ENCODE data around the gene NECAP2.
"Not testable (repeated sequence)": the region's sequence is repeated elsewhere in the genome, so short reads cannot be mapped to it uniquely, and the experiment has no call there.

Gene NECAP2

GRCh38 chr1:16446116-16446515, 5.6 kb downstream of the NECAP2 start:
- H3K9me3 ChIP-seq (ENCODE audit: low read depth, low read length), result no peaks in the 10 kb centered on the region
- no peak overlapping the region for H3K27ac ChIP-seq
- no peak overlapping the region for H3K9ac ChIP-seq (ENCODE audit: insufficient read length)
- no peak for DNase-seq (ENCODE audit: low read depth, low spot score)
- no peak for TF ChIP-seq FOXP2 (optimal IDR thresholded peaks at IDR 0.05; ENCODE audit: control extremely low read depth, extremely low read length, insufficient read depth)
- TF ChIP-seq POLR2AphosphoS5 (IDR thresholded peaks at IDR 0.05; ENCODE audit: borderline replicate concordance, low read depth, low read length), result no peak
- TF ChIP-seq EZH2 (IDR thresholded peaks at IDR 0.05), result no peak
- H3K4me3 ChIP-seq, result no peak overlapping the region
- H3K36me3 ChIP-seq (ENCODE audit: insufficient read depth, low read length), result peaks cover 56% of the 10 kb centered on the region; the same call in 1 of the 2 replicates

DNA sequence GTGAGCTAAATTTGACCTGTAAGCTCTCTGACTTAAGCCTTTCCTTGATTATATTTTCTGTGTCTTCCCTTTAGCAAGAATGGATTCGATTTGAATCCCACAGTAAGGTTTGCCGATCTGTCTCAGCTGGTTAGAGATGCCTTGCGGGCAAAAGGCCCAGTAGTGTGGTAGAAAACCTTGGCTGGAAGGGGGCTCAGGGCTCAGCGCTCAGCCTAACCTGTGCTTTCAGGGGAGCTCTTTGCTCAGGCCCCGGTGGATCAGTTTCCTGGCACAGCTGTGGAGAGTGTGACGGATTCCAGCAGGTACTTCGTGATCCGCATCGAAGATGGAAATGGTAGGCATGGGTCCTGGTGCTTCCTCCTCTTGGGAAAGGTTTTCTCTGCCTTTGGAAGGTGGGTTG, 7.1 kb downstream of the NECAP2 start:
- Histone ChIP-seq H3K4me3 (no peak overlapping the region), H3K9me3 (ENCODE audit: low read depth, low read length) (no peaks in the 10 kb centered on the region), H3K9ac (ENCODE audit: insufficient read length) (no peak overlapping the region), H3K27ac (no peak overlapping the region), H3K36me3 (ENCODE audit: insufficient read depth, low read length) (peaks cover 69% of the 10 kb centered on the region; the same call in 1 of the 2 replicates)
- no peak for DNase-seq (ENCODE audit: low read depth, low spot score)
- TF ChIP-seq EZH2 (IDR thresholded peaks at IDR 0.05) (no peak), POLR2AphosphoS5 (IDR thresholded peaks at IDR 0.05; ENCODE audit: borderline replicate concordance, low read depth, low read length) (no peak), FOXP2 (optimal IDR thresholded peaks at IDR 0.05; ENCODE audit: control extremely low read depth, extremely low read length, insufficient read depth) (no peak)

GRCh38 chr1:16449065-16449464, 8.5 kb downstream of the NECAP2 start:
- TF ChIP-seq FOXP2 (optimal IDR thresholded peaks at IDR 0.05; ENCODE audit: control extremely low read depth, extremely low read length, insufficient read depth) (no peak), POLR2AphosphoS5 (IDR thresholded peaks at IDR 0.05; ENCODE audit: borderline replicate concordance, low read depth, low read length) (no peak), EZH2 (IDR thresholded peaks at IDR 0.05) (no peak)
- Histone ChIP-seq H3K27ac (no peak overlapping the region), H3K9ac (ENCODE audit: insufficient read length) (no peak overlapping the region), H3K4me3 (no peak overlapping the region), H3K9me3 (ENCODE audit: low read depth, low read length) (no peaks in the 10 kb centered on the region), H3K36me3 (ENCODE audit: insufficient read depth, low read length) (peaks cover 62% of the 10 kb centered on the region; the same call in 1 of the 2 replicates)
- DNase-seq (ENCODE audit: low read depth, low spot score), result no peak

- TF ChIP-seq EZH2 (IDR thresholded peaks at IDR 0.05) (no peak), POLR2AphosphoS5 (IDR thresholded peaks at IDR 0.05; ENCODE audit: borderline replicate concordance, low read depth, low read length) (no peak), FOXP2 (optimal IDR thresholded peaks at IDR 0.05; ENCODE audit: control extremely low read depth, extremely low read length, insufficient read depth) (no peak)
- Histone ChIP-seq H3K27ac (no peak overlapping the region), H3K9ac (ENCODE audit: insufficient read length) (no peak overlapping the region), H3K36me3 (ENCODE audit: insufficient read depth, low read length) (peaks cover 60% of the 10 kb centered on the region), H3K9me3 (ENCODE audit: low read depth, low read length) (no peaks in the 10 kb centered on the region), H3K4me3 (no peak overlapping the region)
- DNase-seq (ENCODE audit: low read depth, low spot score), result no peak
Measured at GRCh38 chr1:16449666-16450065, 9.1 kb downstream of the NECAP2 start.

DNA sequence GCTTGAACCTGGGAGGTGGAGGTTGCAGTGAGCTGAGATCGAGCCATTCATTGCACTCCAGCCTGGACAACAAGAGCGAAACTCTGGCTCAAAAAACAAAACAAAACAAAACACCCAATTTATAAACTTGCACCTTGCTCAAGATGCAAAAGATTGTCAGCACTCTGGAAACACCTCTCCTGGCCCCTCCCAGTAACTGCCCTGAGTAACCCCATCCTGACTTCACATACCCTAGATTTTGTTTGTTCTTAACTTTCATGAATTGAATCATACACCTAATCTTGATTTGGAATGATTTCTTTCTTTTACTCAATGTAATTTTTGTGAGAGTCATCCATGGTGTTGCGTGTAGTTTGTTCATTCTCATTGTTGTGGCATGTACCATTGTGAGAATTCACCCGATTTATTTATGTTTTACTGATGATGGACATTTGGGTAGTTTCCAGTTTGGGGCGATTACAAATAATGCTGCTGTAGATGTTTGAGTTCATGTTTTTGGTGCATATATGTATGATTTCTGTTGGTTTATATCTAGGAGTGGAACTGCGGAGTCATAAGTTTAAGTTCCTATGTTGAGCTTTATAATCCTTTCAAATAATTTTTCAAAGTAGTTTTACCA, 10.4 kb downstream of the NECAP2 start:
- H3K9me3 ChIP-seq (ENCODE audit: low read depth, low read length), result no peaks in the 10 kb centered on the region
- H3K36me3 ChIP-seq (ENCODE audit: insufficient read depth, low read length), result peaks cover 66% of the 10 kb centered on the region

DNA sequence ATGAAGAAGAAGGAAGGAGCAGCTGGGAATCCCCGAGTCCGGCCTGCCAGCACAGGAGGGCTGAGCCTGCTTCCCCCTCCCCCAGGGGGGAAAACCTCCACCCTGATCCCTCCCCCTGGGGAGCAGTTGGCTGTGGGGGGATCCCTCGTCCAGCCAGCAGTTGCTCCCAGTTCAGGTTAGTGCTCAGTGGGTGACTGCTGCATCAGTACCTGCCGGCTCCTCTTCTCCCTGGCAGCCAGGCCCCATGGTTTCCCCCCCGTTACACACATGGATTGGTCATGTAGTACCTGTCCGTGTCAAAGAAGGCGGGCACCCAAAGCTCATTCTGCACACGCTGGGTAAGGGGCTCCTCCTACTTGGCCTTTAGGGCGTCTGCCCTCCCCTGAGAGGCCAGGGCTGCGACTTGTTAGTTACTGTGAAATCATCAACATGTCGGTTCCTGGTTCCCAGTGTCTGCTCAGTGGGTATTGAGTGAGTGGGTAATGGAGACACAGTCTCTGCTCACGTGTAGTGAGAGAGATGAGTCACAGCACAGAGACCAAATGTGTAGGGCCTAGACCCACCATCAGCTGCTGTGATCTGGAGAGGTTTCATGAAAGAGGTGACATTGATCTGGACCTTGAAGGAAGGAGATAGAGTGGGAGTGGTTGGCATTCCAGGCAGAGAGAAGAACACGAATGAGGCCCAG, 11.5 kb downstream of the NECAP2 start:
- Histone ChIP-seq H3K36me3 (ENCODE audit: insufficient read depth, low read length) (peaks cover 75% of the 10 kb centered on the region), H3K27ac (no peak overlapping the region), H3K4me3 (no peak overlapping the region), H3K9me3 (ENCODE audit: low read depth, low read length) (no peaks in the 10 kb centered on the region), H3K9ac (ENCODE audit: insufficient read length) (no peak overlapping the region)
- DNase-seq (ENCODE audit: low read depth, low spot score), result no peak
- TF ChIP-seq EZH2 (IDR thresholded peaks at IDR 0.05) (no peak), FOXP2 (optimal IDR thresholded peaks at IDR 0.05; ENCODE audit: control extremely low read depth, extremely low read length, insufficient read depth) (no peak), POLR2AphosphoS5 (IDR thresholded peaks at IDR 0.05; ENCODE audit: borderline replicate concordance, low read depth, low read length) (no peak)

More for the DNA sequence above, 10.4 kb downstream of the NECAP2 start:
- Histone ChIP-seq H3K4me3 (no peak overlapping the region), H3K27ac (no peak overlapping the region), H3K9ac (ENCODE audit: insufficient read length) (no peak overlapping the region)
- TF ChIP-seq EZH2 (IDR thresholded peaks at IDR 0.05) (no peak), FOXP2 (optimal IDR thresholded peaks at IDR 0.05; ENCODE audit: control extremely low read depth, extremely low read length, insufficient read depth) (no peak)
- no peak for DNase-seq (ENCODE audit: low read depth, low spot score)

- H3K36me3 ChIP-seq (ENCODE audit: insufficient read depth, low read length), result peaks cover 66% of the 10 kb centered on the region
- not testable (repeated sequence) for H3K27ac ChIP-seq; DNase-seq (ENCODE audit: low read depth, low spot score); H3K9me3 ChIP-seq (ENCODE audit: low read depth, low read length); H3K9ac ChIP-seq (ENCODE audit: insufficient read length); H3K4me3 ChIP-seq
Measured at GRCh38 chr1:16454909-16455308, 14.4 kb downstream of the NECAP2 start.

- peaks cover 58% of the 10 kb centered on the region for H3K36me3 ChIP-seq (ENCODE audit: insufficient read depth, low read length)
- not testable (repeated sequence) for H3K9ac ChIP-seq (ENCODE audit: insufficient read length); H3K9me3 ChIP-seq (ENCODE audit: low read depth, low read length); H3K4me3 ChIP-seq; DNase-seq (ENCODE audit: low read depth, low spot score); H3K27ac ChIP-seq
Measured at GRCh38 chr1:16456151-16456550, 15.6 kb downstream of the NECAP2 start.

- H3K36me3 ChIP-seq (ENCODE audit: insufficient read depth, low read length), result peaks cover 52% of the 10 kb centered on the region
- no peak overlapping the region for H3K9ac ChIP-seq (ENCODE audit: insufficient read length)
- no peaks in the 10 kb centered on the region for H3K9me3 ChIP-seq (ENCODE audit: low read depth, low read length)
- DNase-seq (ENCODE audit: low read depth, low spot score), result no peak
- no peak overlapping the region for H3K4me3 ChIP-seq
- TF ChIP-seq EZH2 (IDR thresholded peaks at IDR 0.05) (no peak), POLR2AphosphoS5 (IDR thresholded peaks at IDR 0.05; ENCODE audit: borderline replicate concordance, low read depth, low read length) (no peak), FOXP2 (optimal IDR thresholded peaks at IDR 0.05; ENCODE audit: control extremely low read depth, extremely low read length, insufficient read depth) (no peak)
- no peak overlapping the region for H3K27ac ChIP-seq
Measured at GRCh38 chr1:16458831-16459230, 18.3 kb downstream of the NECAP2 start.

Measured in SK-N-MC (cell line).